ENCODE results near the gene RNF186.

RNF186 gene

DNA sequence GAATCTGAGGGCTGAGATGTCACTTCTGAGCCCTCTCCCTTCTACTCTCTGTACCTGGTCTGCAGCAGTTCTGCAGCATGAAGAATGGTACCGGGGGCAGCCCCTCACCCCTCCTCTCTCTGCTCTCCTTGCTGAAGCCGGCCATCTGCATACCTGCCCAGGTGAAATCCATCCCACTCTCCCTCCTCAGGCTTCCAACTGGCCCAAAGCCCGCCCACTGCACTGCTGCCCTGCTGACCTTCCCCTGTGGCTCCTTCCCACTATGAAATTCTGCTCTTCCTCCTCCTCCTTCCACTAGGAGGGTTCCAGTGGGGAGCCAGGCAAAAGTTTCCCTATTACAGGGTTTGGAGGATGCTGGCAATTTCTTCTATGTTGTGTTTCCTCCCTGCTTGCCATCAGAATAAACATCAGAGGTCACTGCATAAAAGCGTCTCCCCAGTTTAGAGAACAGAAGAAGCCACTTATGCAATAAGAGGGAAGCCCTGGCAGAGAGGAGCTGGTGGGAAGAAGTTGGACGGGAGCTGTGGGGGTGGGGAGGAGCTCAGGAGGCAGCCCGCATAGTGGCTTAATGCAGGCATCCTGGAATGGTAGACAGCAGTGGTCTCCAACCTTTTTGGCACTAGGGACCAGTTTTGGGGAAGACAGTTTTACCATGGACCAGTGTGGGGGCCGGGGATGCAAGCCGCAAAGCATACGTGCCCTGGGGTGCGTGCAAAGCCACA lies 45.7 kb downstream of the RNF186 start:
- Mint-ChIP-seq H3K27me3 (no peaks in the 10 kb centered on the region), H3K36me3 (peaks cover 74% of the 10 kb centered on the region), H3K9me3 (no peaks in the 10 kb centered on the region), H3K4me1 (peaks cover 14% of the 10 kb centered on the region), H3K27ac (no peak overlapping the region), H3K4me3 (no peak overlapping the region)
- no peak for ATAC-seq

DNA sequence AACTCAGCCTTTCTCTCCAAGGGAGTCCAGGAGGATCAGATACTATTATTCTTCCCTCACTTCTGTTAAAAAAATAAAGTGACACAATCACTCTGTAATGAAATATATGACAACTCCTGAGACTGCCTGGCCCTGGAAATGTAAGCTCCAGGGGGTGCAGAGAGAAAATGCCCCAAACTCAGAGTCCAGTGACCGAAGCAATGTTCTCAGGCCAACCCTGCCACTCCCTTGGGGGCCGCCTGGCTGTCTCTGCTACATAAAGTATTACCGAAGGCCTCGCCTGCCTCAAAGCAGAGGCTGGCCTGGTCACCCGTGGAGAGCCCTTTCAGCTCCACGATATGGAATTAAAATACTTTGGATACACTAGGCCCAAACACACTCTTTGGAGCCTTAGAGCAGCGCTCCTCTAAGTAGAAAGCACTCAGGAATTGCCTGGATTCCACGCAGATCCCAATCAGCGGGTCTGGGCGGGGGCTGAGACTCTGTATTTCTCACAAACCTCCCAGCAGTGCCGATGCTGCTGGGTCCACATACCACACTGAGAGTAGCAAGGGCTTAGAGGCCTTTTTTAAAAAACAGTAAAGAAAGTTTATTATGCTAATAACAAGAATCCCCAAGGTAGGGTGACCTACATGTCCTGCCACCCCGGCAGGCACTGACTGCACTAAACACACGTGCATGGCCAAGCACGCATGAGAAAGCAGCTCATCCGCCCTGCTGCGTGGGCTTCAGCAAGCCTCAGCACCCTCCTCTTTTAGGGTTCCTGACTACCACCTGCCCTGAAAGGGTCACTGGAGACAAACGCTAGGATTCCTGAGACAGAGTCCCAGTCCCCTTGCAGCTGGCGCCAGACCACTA lies 46.5 kb downstream of the RNF186 start:
- H3K4me3 Mint-ChIP-seq, result no peak overlapping the region
- H3K36me3 Mint-ChIP-seq, result peaks cover 67% of the 10 kb centered on the region
- peaks cover 14% of the 10 kb centered on the region for H3K4me1 Mint-ChIP-seq
- no peaks in the 10 kb centered on the region for H3K9me3 Mint-ChIP-seq
- H3K27me3 Mint-ChIP-seq, result no peaks in the 10 kb centered on the region
- ATAC-seq, result no peak
- no peak overlapping the region for H3K27ac Mint-ChIP-seq

DNA sequence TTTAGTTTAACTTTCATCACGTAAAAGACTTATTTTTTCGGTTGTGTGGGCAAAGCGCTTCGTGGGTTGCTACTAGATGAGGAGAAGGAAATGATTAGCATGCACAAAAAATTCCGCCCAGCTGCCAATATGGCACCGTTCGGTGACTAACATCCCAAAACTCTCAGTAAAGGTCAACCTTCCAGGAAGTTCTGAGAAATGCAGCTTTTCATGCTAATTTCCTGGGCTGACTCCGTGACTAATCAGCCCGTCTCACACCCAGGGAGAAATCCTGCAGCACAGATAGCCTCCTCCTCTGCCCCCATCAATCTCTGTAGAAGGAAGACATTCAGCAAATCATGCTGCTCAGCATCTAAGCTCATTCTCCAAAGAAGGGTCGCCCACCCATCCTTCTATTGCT lies 49.5 kb downstream of the RNF186 start:
- no peak for ATAC-seq
- H3K36me3 Mint-ChIP-seq, result peaks cover 49% of the 10 kb centered on the region
- H3K4me3 Mint-ChIP-seq, result no peak overlapping the region
- no peaks in the 10 kb centered on the region for H3K9me3 Mint-ChIP-seq
- H3K27ac Mint-ChIP-seq, result no peak overlapping the region
- H3K27me3 Mint-ChIP-seq, result no peaks in the 10 kb centered on the region
- H3K4me1 Mint-ChIP-seq, result peaks cover 14% of the 10 kb centered on the region

DNA sequence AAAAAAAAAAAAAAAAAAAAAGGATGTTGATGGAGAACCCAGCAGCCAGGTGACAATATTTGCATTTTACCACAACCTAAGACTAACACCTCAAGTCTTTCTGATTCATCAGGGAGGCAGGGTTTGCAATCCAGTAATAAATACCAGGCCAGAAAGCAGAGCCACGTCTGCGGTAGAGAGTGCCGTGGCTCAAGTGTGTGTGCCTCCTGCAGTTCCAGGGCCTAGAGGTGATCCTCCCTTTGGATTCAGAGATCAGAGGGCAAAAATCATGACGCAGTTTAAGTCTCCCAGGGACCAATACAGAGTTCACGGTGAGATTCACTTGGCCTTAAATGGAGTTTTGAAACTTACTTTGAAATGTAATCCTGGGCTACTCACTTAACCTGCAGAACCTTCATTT lies 50.2 kb downstream of the RNF186 start:
- H3K27me3 Mint-ChIP-seq, result no peaks in the 10 kb centered on the region
- H3K4me3 Mint-ChIP-seq, result no peak overlapping the region
- peaks cover 14% of the 10 kb centered on the region for H3K4me1 Mint-ChIP-seq
- no peak for ATAC-seq
- H3K27ac Mint-ChIP-seq, result no peak overlapping the region
- no peaks in the 10 kb centered on the region for H3K9me3 Mint-ChIP-seq
- peaks cover 49% of the 10 kb centered on the region for H3K36me3 Mint-ChIP-seq
